GM21381 (cell line): ENCODE data around the gene KRT222.

Experiments used
- ATAC-seq: cut with Tn5 transposase; IDR thresholded peaks from one replicate; pipeline ENCODE4 v1.9.1; 2021; ENCODE audit warnings: mild to moderate bottlenecking, moderate library complexity; ENCODE audit not compliant: unreplicated experiment

KRT222 gene

GRCh38 chr17:40664582-40665333 lies at the start of gene KRT222:
Gene KRT222, minus strand, starts transcription at chr17:40665177. Its CDS starts 78 bp downstream, at chr17:40665099.
- no peak for ATAC-seq

- ATAC-seq: no peak
Measured at GRCh38 chr17:40714473-40714872, 49.5 kb upstream of the KRT222 start.

- ATAC-seq: no peak
Measured at GRCh38 chr17:40707745-40708144, 42.8 kb upstream of the KRT222 start.

GRCh38 chr17:40705584-40705983 lies 40.6 kb upstream of the KRT222 start:
- ATAC-seq: no peak

- ATAC-seq: no peak
Measured at GRCh38 chr17:40703652-40704051, 38.7 kb upstream of the KRT222 start, which contains the start of gene KRT24. Gene KRT24, minus strand, starts transcription at chr17:40703752. Its CDS starts 59 bp downstream, at chr17:40703693.

GRCh38 chr17:40702271-40702670 lies 37.3 kb upstream of the KRT222 start:
- no peak for ATAC-seq

GRCh38 chr17:40699853-40700252 lies 34.9 kb upstream of the KRT222 start:
- no peak for ATAC-seq

- ATAC-seq: no peak
Measured at GRCh38 chr17:40699371-40699770, 34.4 kb upstream of the KRT222 start.

- ATAC-seq: no peak
Measured at GRCh38 chr17:40697297-40697696, 32.3 kb upstream of the KRT222 start.

GRCh38 chr17:40696651-40697072 lies 31.7 kb upstream of the KRT222 start:
- ATAC-seq: no peak

- ATAC-seq: no peak
Measured at GRCh38 chr17:40695874-40696472, 31.0 kb upstream of the KRT222 start.

- no peak for ATAC-seq
Measured at GRCh38 chr17:40694584-40694983, 29.6 kb upstream of the KRT222 start.

GRCh38 chr17:40687106-40687505 lies 22.1 kb upstream of the KRT222 start:
- ATAC-seq: no peak

GRCh38 chr17:40686192-40686591 lies 21.2 kb upstream of the KRT222 start:
- no peak for ATAC-seq

GRCh38 chr17:40680998-40681397 lies 16.0 kb upstream of the KRT222 start:
- ATAC-seq: no peak

- no peak for ATAC-seq
Measured at GRCh38 chr17:40679523-40679907, 14.5 kb upstream of the KRT222 start.

GRCh38 chr17:40678902-40679522 lies 14.0 kb upstream of the KRT222 start:
- no peak for ATAC-seq

- no peak for ATAC-seq
Measured at GRCh38 chr17:40675905-40676304, 10.9 kb upstream of the KRT222 start.

- no peak for ATAC-seq
Measured at GRCh38 chr17:40672654-40673053, 7.7 kb upstream of the KRT222 start.

GRCh38 chr17:40671282-40671681 lies 6.3 kb upstream of the KRT222 start:
- no peak for ATAC-seq

GRCh38 chr17:40666331-40666730 lies 1.4 kb upstream of the KRT222 start:
- no peak for ATAC-seq

GRCh38 chr17:40663252-40663651 lies 1.7 kb downstream of the KRT222 start:
- ATAC-seq: no peak
